IMR-90 (cell line): ENCODE results near the gene PMS2. TPM values are rescaled to one million over a fixed set of nuclear protein-coding genes. Genes with fewer than 3 reads are reported as not detected.
A peak's percentile ranks its signal among the peaks of the same experiment; 100 is the strongest.

ENCODE experiments used
- ATAC-seq: fragments of 200-7000 bp; cut with Tn5 transposase; 2 replicates; pipeline ENCODE4 v1.9.1; 2020; ENCODE audit warnings: low read depth, mild to moderate bottlenecking, moderate library complexity
- BruUV-seq: library from RNA; stranded (reverse); fragments of 400-500 nt; replicated peaks from 2 replicates; lab custom pipeline; 2021; lab: Mats Ljungman, UMichigan
- CTCF ChIA-PET: fragments of 300-600 bp; formaldehyde crosslinking; extraction: SDS; loops from one replicate; lab custom pipeline; 2021; ENCODE audit warnings: antibody characterized with exemption; lab: Yijun Ruan, JAX
- POLR2A ChIA-PET: fragments of 300-600 bp; sonication (Branson Sonifier 250); formaldehyde crosslinking; loops from one replicate; lab custom pipeline; 2022; ENCODE audit warnings: antibody characterized with exemption; ENCODE audit not compliant: unreplicated experiment; lab: Charles Lee
- DNase-seq: peaks from one replicate; pipeline ENCODE4 v3.0.0; 2013
- H2AFZ ChIP-seq: replicated peaks from 2 replicates; pipeline ENCODE3; 2013; ENCODE audit warnings: low read length, mild to moderate bottlenecking; ENCODE audit not compliant: poor library complexity
- H2AK5ac ChIP-seq: 2 replicates; pipeline ENCODE4 v1.6.1; 2013; ENCODE audit warnings: low read depth, low read length, inconsistent platforms
- H2AK9ac ChIP-seq: replicated peaks from 2 replicates; pipeline ENCODE3; 2013; ENCODE audit warnings: mild to moderate bottlenecking, low read depth, low read length, moderate library complexity; ENCODE audit not compliant: poor library complexity
- H2BK120ac ChIP-seq: 2 replicates; pipeline ENCODE4 v1.6.1; 2013; ENCODE audit warnings: low read depth, low read length, inconsistent platforms
- H2BK15ac ChIP-seq: 3 replicates; pipeline ENCODE4 v1.6.1; 2013; ENCODE audit warnings: low read depth, low read length, inconsistent platforms
- H2BK20ac ChIP-seq: 2 replicates; pipeline ENCODE4 v1.6.1; 2013; ENCODE audit warnings: low read depth, mild to moderate bottlenecking, inconsistent platforms, low read length, moderate library complexity
- H2BK5ac ChIP-seq: 2 replicates; pipeline ENCODE4 v1.6.1; 2013; ENCODE audit warnings: mild to moderate bottlenecking, low read depth, low read length, inconsistent platforms; ENCODE audit not compliant: poor library complexity, severe bottlenecking
- H3K14ac ChIP-seq: replicated peaks from 2 replicates; pipeline ENCODE4 v1.6.1; 2013; ENCODE audit warnings: low read depth, low read length, inconsistent platforms
- H3K18ac ChIP-seq: 2 replicates; pipeline ENCODE4 v1.6.1; 2013; ENCODE audit warnings: low read depth, low read length, control low read depth
- H3K23ac ChIP-seq: 2 replicates; pipeline ENCODE4 v1.6.1; 2013; ENCODE audit warnings: low read depth, low read length, inconsistent platforms
- H3K27ac ChIP-seq: 2 replicates; pipeline ENCODE4 v1.5.1; 2013; ENCODE audit warnings: mild to moderate bottlenecking, control low read depth, low read length; ENCODE audit not compliant: insufficient read depth
- H3K27me3 ChIP-seq: 2 replicates; pipeline ENCODE4 v1.6.1; 2013; ENCODE audit warnings: low read length; ENCODE audit not compliant: control insufficient read depth, insufficient read depth
- H3K36me3 ChIP-seq: 2 replicates; pipeline ENCODE4 v1.6.1; 2013; ENCODE audit warnings: low read length, mixed read lengths; ENCODE audit not compliant: control insufficient read depth, insufficient read depth
- H3K4ac ChIP-seq: 2 replicates; pipeline ENCODE4 v1.6.1; 2013; ENCODE audit warnings: low read depth, low read length, inconsistent platforms
- H3K4me1 ChIP-seq: 2 replicates; pipeline ENCODE4 v1.6.1; 2013; ENCODE audit warnings: low read length, mixed read lengths; ENCODE audit not compliant: control insufficient read depth, insufficient read depth
- H3K4me2 ChIP-seq: 2 replicates; pipeline ENCODE4 v1.6.1; 2013; ENCODE audit warnings: low read depth, mild to moderate bottlenecking, control low read depth, low read length, moderate library complexity
- H3K4me3 ChIP-seq: 2 replicates; pipeline ENCODE4 v1.5.1; 2013; ENCODE audit warnings: low read depth, mild to moderate bottlenecking, control low read depth, low read length, moderate library complexity; ENCODE audit not compliant: insufficient read depth
- H3K56ac ChIP-seq: 2 replicates; pipeline ENCODE4 v1.6.1; 2013; ENCODE audit warnings: low read length, inconsistent platforms; ENCODE audit not compliant: insufficient read depth; ENCODE audit errors: extremely low read depth
- H3K79me1 ChIP-seq, 2 experiments: 2 replicates each; pipeline ENCODE4 v1.6.1; 2013; ENCODE audit warnings: low read length in 2 of 2, inconsistent platforms in 1 of 2, low read depth in 1 of 2
- H3K9ac ChIP-seq: 2 replicates; pipeline ENCODE4 v1.6.1; 2013; ENCODE audit warnings: low read depth, low read length, control low read depth
- H3K9me1 ChIP-seq: 2 replicates; pipeline ENCODE4 v1.6.1; 2013; ENCODE audit warnings: low read length, inconsistent platforms; ENCODE audit not compliant: insufficient read depth
- H3K9me3 ChIP-seq: 2 replicates; pipeline ENCODE4 v1.6.1; 2013; ENCODE audit warnings: low read length; ENCODE audit not compliant: control insufficient read depth, insufficient read depth
- H4K20me1 ChIP-seq: 2 replicates; pipeline ENCODE4 v1.6.1; 2013; ENCODE audit warnings: low read length, inconsistent platforms; ENCODE audit not compliant: insufficient read depth
- H4K5ac ChIP-seq: 2 replicates; pipeline ENCODE4 v1.6.1; 2013; ENCODE audit warnings: mild to moderate bottlenecking, low read depth, low read length, control low read depth
- H4K8ac ChIP-seq, 2 experiments: 2 replicates each; pipeline ENCODE4 v1.6.1; 2013; ENCODE audit warnings: low read depth in 2 of 2, low read length in 2 of 2, control low read depth in 1 of 2, inconsistent platforms in 1 of 2
- H4K91ac ChIP-seq: 2 replicates; pipeline ENCODE4 v1.6.1; 2013; ENCODE audit warnings: low read depth, low read length, inconsistent platforms; ENCODE audit not compliant: insufficient read depth
- BHLHE40 ChIP-seq: fragments of 150-350 bp; IDR thresholded peaks from 2 replicates; pipeline ENCODE4 v1.6.1; 2016; ENCODE audit warnings: mild to moderate bottlenecking, low read depth, low read length
- FOS ChIP-seq: fragments of 150-350 bp; IDR thresholded peaks from 2 replicates; pipeline ENCODE4 v1.6.1; 2016; ENCODE audit warnings: low read depth, low read length
- MAFK ChIP-seq: IDR thresholded peaks from 2 replicates; pipeline ENCODE4 v1.6.1; 2012; ENCODE audit warnings: low read depth, low read length, improper control_type of control experiment
- MAZ ChIP-seq: IDR thresholded peaks from 2 replicates; pipeline ENCODE4 v1.6.1; 2012; ENCODE audit warnings: low read depth, mild to moderate bottlenecking, low read length, improper control_type of control experiment, moderate library complexity, borderline replicate concordance
- MXI1 ChIP-seq: IDR thresholded peaks from 2 replicates; pipeline ENCODE4 v1.6.1; 2012; ENCODE audit warnings: low read depth, mild to moderate bottlenecking, low read length, moderate library complexity, borderline replicate concordance
- POLR2A ChIP-seq: IDR thresholded peaks from 2 replicates; pipeline ENCODE4 v1.6.1; 2012; ENCODE audit warnings: mild to moderate bottlenecking, low read depth, low read length
- RAD21 ChIP-seq: IDR thresholded peaks from 2 replicates; pipeline ENCODE4 v1.6.1; 2012; ENCODE audit warnings: low read length, improper control_type of control experiment
- RCOR1 ChIP-seq: IDR thresholded peaks from 2 replicates; pipeline ENCODE4 v1.6.1; 2012; ENCODE audit warnings: mild to moderate bottlenecking, low read length, improper control_type of control experiment; ENCODE audit not compliant: insufficient replicate concordance
- SMC3 ChIP-seq: fragments of 150-350 bp; IDR thresholded peaks from 2 replicates; pipeline ENCODE4 v1.6.1; 2016; ENCODE audit warnings: low read depth, mild to moderate bottlenecking, antibody characterized with exemption, low read length, moderate library complexity
- WGBS, 2 experiments: methylation state at CpG; one replicate each; pipeline versions ENCODE4 v1.1.5 to v1.1.7; 2013; ENCODE audit warnings: missing lambda C conversion rate in 2 of 2; ENCODE audit not compliant: insufficient read length in 1 of 2; ENCODE audit errors: extremely low coverage in 2 of 2; 5-methylcytosine and 5-hydroxymethylcytosine counted together
- dilution Hi-C: fragments of 300-500 bp; cut with HindIII; formaldehyde crosslinking; loops from one replicate; pipeline ENCODE4 v1.14.3; 2018; ENCODE audit warnings: low sequenced_read_pairs; ENCODE audit not compliant: unreplicated experiment
- in situ Hi-C: fragments of 300-500 bp; cut with MboI; formaldehyde crosslinking; loops from 3 replicates; pipeline ENCODE4 v1.14.3; 2019; ENCODE audit warnings: low sequenced_read_pairs, inconsistent platforms, mixed read lengths
- intact Hi-C: fragments of 100-400 bp; cut with micrococcal nuclease; formaldehyde crosslinking; loops from 2 replicates; pipeline ENCODE4 v1.10.0; 2022
- polyA plus RNA-seq, 3 experiments: library from polyadenylated mRNA; depleted of rRNA; stranded (reverse); fragments of >200 nt; gene quantifications; 2 replicates each; pipeline ENCODE4 v1.2.3, GENCODE V29; 2012; ENCODE audit warnings: low replicate concordance in 1 of 3
- total RNA-seq: library from RNA; depleted of rRNA; stranded (reverse); fragments of >200 nt; gene quantifications from 2 replicates; pipeline ENCODE4 v1.2.3, GENCODE V29; 2012
- TF ChIP-seq, protein P1 (sequence below): conservative IDR thresholded peaks from 2 replicates; pipeline ENCODE4 v1.5.1; 2012; ENCODE audit warnings: mild to moderate bottlenecking, low read depth, low read length, improper control_type of control experiment
- TF ChIP-seq, protein P2 (sequence below): fragments of 150-350 bp; IDR thresholded peaks from 2 replicates; pipeline ENCODE4 v1.6.1; 2017; ENCODE audit warnings: mild to moderate bottlenecking, antibody characterized with exemption, low read length, low read depth

The PMS2 gene
- total and polyA plus RNA-seq, 2 of the 4 experiments (the other 2 are of a cell fraction) = 6.8 to 14.3 TPM

DNA sequence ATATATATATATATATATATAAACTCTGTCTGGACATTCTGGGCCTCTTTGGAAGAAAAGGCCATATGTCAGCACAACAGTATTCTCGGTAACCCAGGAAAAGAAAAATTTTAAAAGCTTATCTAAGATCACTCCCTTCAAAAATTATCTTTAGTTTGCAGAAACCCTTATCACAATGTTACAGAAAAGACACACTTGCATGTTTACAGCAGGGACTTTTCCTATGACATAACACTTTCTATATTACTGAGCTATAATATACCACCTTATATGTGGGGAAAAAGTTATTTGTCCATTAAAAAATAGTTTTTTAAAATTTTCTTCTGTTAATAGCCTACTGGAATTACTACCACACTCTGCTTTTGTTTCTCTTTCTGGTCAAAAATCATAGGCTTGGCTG, 47.8 kb upstream of the PMS2 start:
- intact Hi-C loops (no loop called here), dilution Hi-C loops (no loop called here), in situ Hi-C loops (no loop called here)
- Histone ChIP-seq H3K4me3 (no peak overlapping the region), H3K79me1 (peaks cover 6 to 47% of the 10 kb centered on the region in 2 experiments), H3K9me1 (peaks cover 3% of the 10 kb centered on the region; the same call in 1 of the 2 replicates), H3K4ac (no peak overlapping the region), H3K23ac (0 out of 2 replicates have a peak overlapping the region, but pooled peaks have one; percentile 38), H2BK20ac (no peak overlapping the region), H3K9me3 (no peaks in the 10 kb centered on the region), H4K91ac (no peak overlapping the region), H3K36me3 (peaks cover 9% of the 10 kb centered on the region), H3K27ac (no peak overlapping the region), H3K14ac (no peak overlapping the region), H2AK9ac (no peak overlapping the region), H3K4me2 (no peak overlapping the region; the same call in 1 of the 2 replicates), H2AK5ac (no peak overlapping the region), H3K4me1 (peaks cover 5% of the 10 kb centered on the region), H3K18ac (no peak overlapping the region), H3K56ac (no peak overlapping the region), H4K5ac (no peak overlapping the region), H2BK15ac (no peak overlapping the region), H2BK120ac (no peak overlapping the region), H3K9ac (no peak overlapping the region), H4K20me1 (peaks cover 19% of the 10 kb centered on the region; the same call in 1 of the 2 replicates), H4K8ac (no peak overlapping the region), H3K27me3 (no peaks in the 10 kb centered on the region), H2BK5ac (no peak overlapping the region), H2AFZ (no peak overlapping the region)
- BruUV-seq = no TSS peak
- no peak for DNase-seq
- TF ChIP-seq MAZ = no peak
- no peak for TF ChIP-seq BHLHE40
- TF ChIP-seq, protein P1, sequence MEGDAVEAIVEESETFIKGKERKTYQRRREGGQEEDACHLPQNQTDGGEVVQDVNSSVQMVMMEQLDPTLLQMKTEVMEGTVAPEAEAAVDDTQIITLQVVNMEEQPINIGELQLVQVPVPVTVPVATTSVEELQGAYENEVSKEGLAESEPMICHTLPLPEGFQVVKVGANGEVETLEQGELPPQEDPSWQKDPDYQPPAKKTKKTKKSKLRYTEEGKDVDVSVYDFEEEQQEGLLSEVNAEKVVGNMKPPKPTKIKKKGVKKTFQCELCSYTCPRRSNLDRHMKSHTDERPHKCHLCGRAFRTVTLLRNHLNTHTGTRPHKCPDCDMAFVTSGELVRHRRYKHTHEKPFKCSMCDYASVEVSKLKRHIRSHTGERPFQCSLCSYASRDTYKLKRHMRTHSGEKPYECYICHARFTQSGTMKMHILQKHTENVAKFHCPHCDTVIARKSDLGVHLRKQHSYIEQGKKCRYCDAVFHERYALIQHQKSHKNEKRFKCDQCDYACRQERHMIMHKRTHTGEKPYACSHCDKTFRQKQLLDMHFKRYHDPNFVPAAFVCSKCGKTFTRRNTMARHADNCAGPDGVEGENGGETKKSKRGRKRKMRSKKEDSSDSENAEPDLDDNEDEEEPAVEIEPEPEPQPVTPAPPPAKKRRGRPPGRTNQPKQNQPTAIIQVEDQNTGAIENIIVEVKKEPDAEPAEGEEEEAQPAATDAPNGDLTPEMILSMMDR = no peak
- no peak for TF ChIP-seq MAFK
- TF ChIP-seq RCOR1 = no peak
- TF ChIP-seq RAD21 = no peak
- TF ChIP-seq, protein P2, sequence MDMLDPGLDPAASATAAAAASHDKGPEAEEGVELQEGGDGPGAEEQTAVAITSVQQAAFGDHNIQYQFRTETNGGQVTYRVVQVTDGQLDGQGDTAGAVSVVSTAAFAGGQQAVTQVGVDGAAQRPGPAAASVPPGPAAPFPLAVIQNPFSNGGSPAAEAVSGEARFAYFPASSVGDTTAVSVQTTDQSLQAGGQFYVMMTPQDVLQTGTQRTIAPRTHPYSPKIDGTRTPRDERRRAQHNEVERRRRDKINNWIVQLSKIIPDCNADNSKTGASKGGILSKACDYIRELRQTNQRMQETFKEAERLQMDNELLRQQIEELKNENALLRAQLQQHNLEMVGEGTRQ = no peak
- no peak for TF ChIP-seq POLR2A
- TF ChIP-seq SMC3 = no peak
- no peak for TF ChIP-seq MXI1
- no peak for TF ChIP-seq FOS
- POLR2A ChIA-PET = no interaction called here
- no peak for ATAC-seq
- WGBS, 2 experiments = no CpG with 5 or more reads among the region's 1 CpG
- CTCF ChIA-PET = no interaction called here
